H7 (cell line): Measurements from ENCODE around the gene TLE4. TPM values are rescaled to one million over a fixed set of nuclear protein-coding genes. Genes with fewer than 3 reads are reported as not detected.
A peak's percentile ranks its signal among the peaks of the same experiment; 100 is the strongest.
"Not testable (repeated sequence)": the region's sequence is repeated elsewhere in the genome, so short reads cannot be mapped to it uniquely, and the experiment has no call there.

Source experiments
- DNase-seq: peaks from one replicate; pipeline ENCODE4 v3.0.0; 2012
- H3K27me3 ChIP-seq: 2 replicates; pipeline ENCODE4 v1.6.0; 2011; ENCODE audit warnings: mild to moderate bottlenecking, low read length; ENCODE audit not compliant: control insufficient read depth, insufficient read depth
- H3K36me3 ChIP-seq: replicated peaks from 2 replicates; pipeline ENCODE4 v1.5.1; 2011; ENCODE audit warnings: low read length; ENCODE audit not compliant: control insufficient read depth, insufficient read depth
- H3K4me3 ChIP-seq: 2 replicates; pipeline ENCODE4 v1.5.1; 2011; ENCODE audit warnings: low read depth, mild to moderate bottlenecking, control low read depth, low read length, moderate library complexity; ENCODE audit not compliant: insufficient read depth
- total RNA-seq: library from RNA; depleted of rRNA; stranded (reverse); fragments of >200 nt; shearing (Covaris generic); gene quantifications from 2 replicates; pipeline ENCODE4 v1.2.3, GENCODE V29; 2014

Gene TLE4
- total RNA-seq, 1 experiment from 2014 or later = 31.8 TPM

DNA sequence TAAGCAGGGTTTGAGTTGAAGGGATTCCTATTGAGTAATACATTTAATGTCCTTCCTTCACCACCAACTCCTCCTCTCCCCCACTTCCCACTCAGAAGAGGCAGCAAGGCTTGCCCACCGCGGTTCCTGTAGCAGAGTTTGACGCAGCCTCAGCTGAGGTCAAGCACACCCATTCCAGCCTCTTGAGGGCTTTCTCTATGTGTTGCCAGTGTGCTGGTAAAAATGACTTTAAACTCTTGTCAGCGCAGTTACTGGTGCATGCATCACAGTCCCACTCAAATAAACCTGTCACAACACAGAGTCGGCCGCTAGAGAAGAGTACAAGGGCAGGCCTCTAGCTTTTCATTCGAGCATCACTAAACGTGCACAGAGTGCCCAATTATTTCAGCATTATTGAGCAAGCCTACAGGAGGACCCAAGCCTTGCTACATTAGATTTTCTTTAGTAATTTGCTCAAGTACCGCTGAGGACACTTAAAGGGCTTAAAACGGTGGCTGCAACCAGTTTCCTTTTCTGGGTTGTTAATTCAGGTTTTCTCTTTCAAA lies 79.6 kb downstream of the TLE4 start:
- no peak for DNase-seq
- Histone ChIP-seq H3K36me3 (no peaks in the 10 kb centered on the region), H3K27me3 (no peaks in the 10 kb centered on the region), H3K4me3 (no peak overlapping the region)

DNA sequence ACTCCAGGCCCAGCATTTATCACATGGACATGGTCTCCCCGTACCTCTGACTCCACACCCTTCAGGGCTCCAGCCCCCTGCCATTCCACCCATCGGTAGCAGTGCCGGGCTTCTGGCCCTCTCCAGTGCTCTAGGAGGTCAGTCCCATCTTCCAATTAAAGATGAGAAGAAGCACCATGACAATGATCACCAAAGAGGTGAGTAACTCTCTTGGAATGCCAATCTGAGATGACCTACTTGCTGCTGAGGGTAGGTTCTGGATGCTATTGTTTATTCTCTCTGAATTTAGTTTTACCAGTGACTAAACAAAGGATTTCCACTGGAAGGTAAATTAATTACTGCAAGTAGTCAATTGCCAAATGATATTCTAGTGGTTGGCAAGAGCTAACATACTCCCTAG lies 80.8 kb downstream of the TLE4 start:
- Histone ChIP-seq H3K36me3 (no peaks in the 10 kb centered on the region), H3K4me3 (no peak overlapping the region), H3K27me3 (no peaks in the 10 kb centered on the region)
- DNase-seq = no peak

DNA sequence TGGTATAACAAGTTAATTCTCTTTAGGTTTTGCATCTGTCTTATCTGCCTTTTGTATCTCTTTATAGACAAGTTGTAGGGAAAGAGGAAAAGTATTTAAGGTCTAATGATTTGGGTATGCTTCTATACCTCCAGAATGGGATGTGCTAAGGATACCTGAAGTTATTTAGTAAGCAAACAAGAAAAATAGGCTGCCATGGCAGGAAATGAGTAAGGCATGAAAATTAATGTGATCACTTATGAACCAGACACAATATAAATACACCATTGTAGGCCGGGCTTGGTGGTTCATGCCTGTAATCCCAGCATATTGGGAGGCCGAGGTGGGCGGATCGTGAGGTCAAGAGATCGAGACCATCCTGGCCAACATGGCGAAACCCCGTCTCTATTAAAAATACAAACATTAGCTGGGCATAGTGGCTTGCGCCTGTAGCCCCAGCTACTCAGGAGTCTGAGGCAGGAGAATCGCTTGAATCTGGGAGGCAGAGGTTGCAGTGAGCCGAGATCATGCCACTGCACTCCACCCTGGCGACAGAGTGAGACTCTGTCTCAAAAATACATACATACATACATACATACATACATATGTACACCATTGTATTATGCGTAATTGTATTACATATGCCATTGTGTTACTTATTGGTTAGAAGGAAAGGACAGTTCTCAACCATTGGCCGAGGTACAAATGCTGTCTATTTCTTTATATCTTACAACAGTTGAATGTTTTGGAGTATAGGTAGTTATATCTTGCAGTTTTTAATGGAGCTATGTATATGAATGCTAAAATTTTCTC lies 83.0 kb downstream of the TLE4 start:
- H3K4me3 ChIP-seq = not testable (repeated sequence)

DNA sequence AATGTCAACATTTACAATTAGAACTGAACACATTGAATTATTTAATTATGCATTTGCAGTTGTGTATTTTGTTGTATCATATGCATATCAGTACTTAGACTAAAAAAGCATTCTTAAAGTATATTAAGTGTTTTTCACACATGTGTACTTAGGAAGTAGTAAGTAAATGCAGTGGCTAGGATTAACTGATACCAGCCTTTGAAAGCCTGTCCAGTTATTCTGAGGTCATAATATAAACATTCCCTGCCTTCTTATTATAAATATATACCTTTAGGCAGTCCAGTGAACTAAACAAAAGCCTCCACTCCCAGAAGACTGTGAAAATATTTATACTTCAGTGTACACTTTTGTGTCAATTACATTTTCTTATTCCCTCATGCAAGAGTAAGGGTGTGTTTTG lies 83.8 kb downstream of the TLE4 start:
- no peak for DNase-seq
- Histone ChIP-seq H3K36me3 (no peaks in the 10 kb centered on the region), H3K27me3 (no peaks in the 10 kb centered on the region), H3K4me3 (no peak overlapping the region)

More for the DNA sequence above, 83.0 kb downstream of the TLE4 start:
- H3K27me3 ChIP-seq, H3K36me3 ChIP-seq, DNase-seq: not testable (repeated sequence)

DNA sequence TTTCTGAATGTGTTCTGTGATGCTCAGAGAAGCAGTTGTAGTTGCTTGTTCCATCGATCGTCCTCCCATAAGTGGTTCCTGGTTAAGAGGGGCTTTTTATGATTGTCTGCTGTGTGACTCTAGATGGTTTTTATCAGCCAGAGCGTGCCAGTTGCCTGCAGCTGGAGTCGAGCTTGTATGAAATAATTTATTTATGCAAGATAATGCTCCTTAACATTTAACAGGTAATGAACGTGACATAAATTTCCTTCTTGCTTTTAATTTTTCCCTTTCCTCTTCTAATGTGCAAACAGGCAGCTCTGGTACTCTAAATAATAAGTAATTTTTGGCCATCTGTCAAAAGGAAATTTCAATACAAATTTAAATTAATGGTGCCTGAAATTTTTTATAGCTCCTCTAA lies 84.4 kb downstream of the TLE4 start:
- DNase-seq = no peak
- Histone ChIP-seq H3K36me3 (no peaks in the 10 kb centered on the region), H3K4me3 (no peak overlapping the region), H3K27me3 (no peaks in the 10 kb centered on the region)

DNA sequence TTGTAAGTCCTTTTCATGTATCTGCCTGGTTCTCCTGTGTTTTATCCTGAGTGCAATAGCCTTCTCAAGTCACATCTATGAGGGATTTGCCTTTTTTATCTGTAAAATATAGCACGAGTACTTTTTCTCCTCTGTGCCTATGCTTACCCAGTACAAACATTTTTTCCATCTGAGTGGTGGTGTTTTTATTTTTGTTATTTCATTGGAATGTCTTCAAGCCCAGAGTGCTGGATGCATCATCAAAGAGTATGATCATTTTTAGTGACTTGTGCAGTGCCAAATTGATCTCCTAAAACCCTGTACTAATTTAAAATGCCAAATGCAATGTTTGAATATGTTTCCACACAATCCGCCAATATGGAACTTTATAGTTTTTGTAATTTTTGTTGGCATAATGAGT lies 86.1 kb downstream of the TLE4 start:
- H3K27me3 ChIP-seq = no peaks in the 10 kb centered on the region
- DNase-seq = no peak
- no peak overlapping the region for H3K4me3 ChIP-seq
- H3K36me3 ChIP-seq = no peaks in the 10 kb centered on the region

DNA sequence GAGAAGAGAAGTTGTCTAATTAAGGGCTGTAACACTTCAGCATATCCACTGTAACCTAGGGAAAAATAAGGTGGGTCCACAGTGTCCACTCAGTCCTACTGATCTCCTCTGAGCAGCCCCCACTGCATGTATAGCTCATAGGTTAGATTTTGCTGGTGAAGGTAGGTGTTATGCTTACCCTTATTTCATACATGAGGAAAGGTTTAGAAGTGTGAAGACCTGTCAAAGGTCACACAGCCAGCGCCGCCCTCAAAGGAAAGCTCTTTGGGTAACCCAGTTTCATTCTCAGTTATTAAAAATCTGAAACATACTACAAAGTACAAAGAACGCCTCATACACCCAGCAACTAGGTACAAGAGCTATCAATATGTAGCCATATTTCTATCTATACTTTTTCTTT lies 87.2 kb downstream of the TLE4 start:
- Histone ChIP-seq H3K4me3 (no peak overlapping the region), H3K36me3 (no peaks in the 10 kb centered on the region), H3K27me3 (no peaks in the 10 kb centered on the region)
- DNase-seq = no peak

DNA sequence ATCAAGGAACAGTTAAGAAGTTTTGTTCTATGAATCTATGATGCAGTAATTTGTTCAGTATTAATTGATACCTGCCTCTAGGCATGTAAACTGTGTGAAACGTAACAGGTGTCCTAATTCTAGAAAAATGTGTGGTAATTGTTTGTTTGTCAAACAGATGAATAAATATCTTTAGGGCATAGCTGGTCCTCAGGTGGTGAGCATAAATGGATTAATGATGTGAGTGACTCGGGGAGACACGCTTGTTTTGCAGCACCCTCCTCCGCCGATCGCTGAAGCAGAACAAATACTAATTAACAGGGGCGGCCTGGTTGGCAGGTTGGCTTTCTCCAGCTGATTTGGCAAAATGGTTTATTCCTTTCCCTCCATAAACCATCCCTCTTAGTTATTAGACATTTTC lies 88.8 kb downstream of the TLE4 start:
- no peak for DNase-seq
- no peaks in the 10 kb centered on the region for H3K27me3 ChIP-seq
- H3K36me3 ChIP-seq = no peaks in the 10 kb centered on the region
- H3K4me3 ChIP-seq = no peak overlapping the region

DNA sequence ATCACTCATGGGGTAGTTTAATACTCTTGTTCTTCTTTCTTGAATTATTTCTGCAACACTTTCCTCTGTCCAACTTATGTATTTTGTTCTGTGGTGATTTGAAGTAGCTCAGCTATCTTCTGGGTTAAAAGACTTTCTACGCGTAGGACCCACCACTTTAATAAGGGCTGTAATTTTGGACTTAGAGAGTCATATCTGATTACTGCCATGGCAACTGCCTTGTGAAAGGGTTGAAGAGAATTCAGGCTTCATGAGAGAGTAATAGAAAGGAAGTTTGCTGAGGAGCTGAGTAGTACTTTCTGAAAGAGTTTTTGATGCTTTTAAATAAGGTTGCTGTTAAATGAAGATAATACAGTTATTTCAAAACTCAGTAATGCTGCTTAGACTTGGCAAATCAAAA lies 89.5 kb downstream of the TLE4 start:
- no peaks in the 10 kb centered on the region for H3K36me3 ChIP-seq
- no peak for DNase-seq
- no peaks in the 10 kb centered on the region for H3K27me3 ChIP-seq
- no peak overlapping the region for H3K4me3 ChIP-seq

DNA sequence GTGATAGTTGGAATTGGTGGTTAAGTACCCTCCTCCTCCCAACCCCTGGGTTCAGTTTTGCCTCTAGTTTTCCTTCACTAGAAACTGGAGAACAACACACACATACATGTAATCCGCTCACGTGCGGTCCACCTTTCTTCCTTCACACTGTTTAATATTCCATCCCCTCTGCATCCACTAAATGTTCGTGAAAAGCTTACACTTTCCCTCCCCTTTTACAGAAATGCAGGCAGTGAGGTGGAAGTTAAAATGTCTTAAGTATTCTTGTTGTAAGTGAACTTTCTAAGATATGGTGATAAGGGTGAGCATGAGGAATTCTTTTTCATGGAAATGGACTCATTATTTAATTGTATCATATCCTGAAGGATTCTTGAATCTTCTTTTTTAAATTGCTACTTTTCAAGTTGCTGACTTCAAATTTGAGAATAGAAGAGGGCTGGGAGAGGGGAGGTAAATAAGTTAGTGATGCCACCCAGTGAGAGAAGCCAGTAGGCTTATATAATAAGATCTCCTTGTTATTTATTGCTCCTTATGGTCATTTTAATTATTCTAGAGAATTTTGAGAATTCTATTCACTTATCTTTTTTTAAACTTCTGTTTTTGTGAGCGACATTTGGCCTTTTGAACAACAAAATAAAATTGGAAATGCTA lies 90.2 kb downstream of the TLE4 start:
- no peak for DNase-seq
- H3K36me3 ChIP-seq = no peaks in the 10 kb centered on the region
- H3K27me3 ChIP-seq = no peaks in the 10 kb centered on the region
- no peak overlapping the region for H3K4me3 ChIP-seq

DNA sequence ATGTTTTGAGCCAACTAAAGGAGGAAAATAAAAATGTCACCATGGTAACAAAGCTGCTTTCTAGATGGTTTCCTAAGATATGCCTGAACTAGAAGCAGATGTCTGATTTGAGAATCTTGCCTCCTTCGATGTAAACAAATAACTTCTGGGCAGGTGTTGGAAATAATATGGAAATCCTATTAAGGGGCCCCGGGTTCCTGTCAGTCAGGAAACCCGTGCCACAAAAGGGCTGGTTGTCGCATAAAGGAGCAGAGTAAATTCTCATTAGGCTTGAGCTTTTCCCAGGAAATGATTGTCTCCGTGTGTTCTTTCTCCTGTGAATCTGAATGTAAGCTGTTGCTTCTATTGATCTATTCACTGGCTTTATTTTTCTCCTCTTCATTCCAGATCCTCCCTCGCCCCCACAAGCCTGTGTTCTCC lies 90.8 kb downstream of the TLE4 start:
- DNase-seq = peak; percentile 5
- Histone ChIP-seq H3K36me3 (no peaks in the 10 kb centered on the region), H3K4me3 (no peak overlapping the region), H3K27me3 (no peaks in the 10 kb centered on the region)

DNA sequence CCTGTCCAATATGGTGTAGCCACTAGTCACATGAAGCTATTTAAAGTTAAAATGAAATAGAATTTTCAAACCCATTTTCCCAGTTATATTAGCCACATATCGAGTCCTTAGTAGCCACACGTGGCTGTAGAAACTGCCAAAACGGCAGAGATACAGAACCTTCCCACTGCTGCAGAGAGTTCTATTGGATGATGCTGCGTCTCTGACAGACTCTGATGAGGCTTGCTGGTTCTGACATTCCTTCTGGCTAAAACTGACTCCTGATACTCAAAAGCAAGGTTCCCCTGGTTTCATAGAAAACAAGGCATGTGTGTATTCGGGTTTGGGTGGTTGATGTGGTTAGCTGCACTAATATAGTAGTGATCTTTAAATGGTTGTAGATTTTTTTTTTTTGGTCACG lies 91.5 kb downstream of the TLE4 start:
- Histone ChIP-seq H3K27me3 (no peaks in the 10 kb centered on the region), H3K36me3 (no peaks in the 10 kb centered on the region), H3K4me3 (no peak overlapping the region)
- DNase-seq = no peak

DNA sequence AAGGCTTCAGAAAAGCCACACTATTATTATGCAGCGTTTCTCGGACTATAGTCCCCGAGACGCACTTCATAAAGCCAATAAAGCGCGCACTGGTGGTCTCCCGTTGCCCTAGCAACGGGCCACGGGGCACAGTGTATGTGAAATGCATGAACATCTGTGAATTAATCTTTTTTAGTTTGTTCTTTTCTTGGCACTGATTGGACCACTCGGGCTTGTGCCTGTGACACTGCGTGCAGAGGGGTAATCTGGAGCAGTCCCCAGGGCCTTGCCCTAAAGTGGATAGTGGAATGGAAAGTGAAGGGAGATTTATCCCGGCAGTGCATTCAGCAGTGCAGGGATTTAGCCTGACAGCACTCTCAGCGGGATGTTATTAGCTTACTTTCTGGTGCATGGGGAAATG lies 92.1 kb downstream of the TLE4 start:
- no peaks in the 10 kb centered on the region for H3K36me3 ChIP-seq
- no peaks in the 10 kb centered on the region for H3K27me3 ChIP-seq
- H3K4me3 ChIP-seq = no peak overlapping the region
- no peak for DNase-seq

DNA sequence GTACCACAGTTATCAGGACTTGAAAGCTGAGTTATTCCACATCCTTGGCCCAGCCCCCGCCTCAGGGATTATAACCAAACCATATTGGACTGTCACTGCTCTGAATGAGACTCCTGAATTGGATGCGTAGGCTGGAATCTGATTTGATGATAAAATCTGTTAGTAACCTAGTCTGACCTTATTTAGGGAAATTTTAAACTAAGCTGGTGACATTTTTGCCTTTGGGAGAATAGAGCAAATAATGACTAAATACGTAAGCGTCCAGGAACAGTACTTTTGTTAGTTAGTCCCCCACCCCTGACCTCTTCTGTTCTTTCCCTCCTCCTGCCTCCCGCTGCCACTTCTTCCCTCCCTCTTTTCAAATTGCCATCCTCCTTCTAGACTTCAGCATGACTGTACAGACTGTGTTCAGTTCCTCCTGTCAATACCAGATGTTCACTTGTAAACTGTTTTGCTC lies 92.6 kb downstream of the TLE4 start:
- no peak overlapping the region for H3K4me3 ChIP-seq
- no peak for DNase-seq
- no peaks in the 10 kb centered on the region for H3K27me3 ChIP-seq
- no peaks in the 10 kb centered on the region for H3K36me3 ChIP-seq

DNA sequence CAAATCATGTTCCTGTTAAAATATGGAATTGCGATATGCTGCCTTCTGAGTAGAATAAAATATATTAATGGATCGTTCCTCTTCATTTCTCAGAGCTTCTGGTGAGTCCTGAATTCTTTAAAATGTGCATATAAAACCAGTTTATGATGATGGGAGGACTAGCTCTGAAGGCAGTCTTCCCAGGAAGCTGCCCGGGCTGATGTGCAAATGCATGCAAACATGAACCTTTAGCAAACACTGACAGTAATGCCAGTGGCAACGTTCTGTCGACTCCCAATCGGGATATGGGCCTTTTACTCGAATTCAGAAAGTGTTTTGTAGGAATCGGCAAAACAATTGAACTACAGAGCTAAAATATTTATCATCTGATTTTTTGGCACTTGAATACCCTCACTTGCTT lies 93.6 kb downstream of the TLE4 start:
- no peak for DNase-seq
- H3K36me3 ChIP-seq = no peaks in the 10 kb centered on the region
- H3K4me3 ChIP-seq = no peak overlapping the region
- no peaks in the 10 kb centered on the region for H3K27me3 ChIP-seq
